ENCODE results near the gene ITPR2. TPM values are rescaled to one million over a fixed set of nuclear protein-coding genes. Genes with fewer than 3 reads are reported as not detected.
"Not testable (repeated sequence)": the region's sequence is repeated elsewhere in the genome, so short reads cannot be mapped to it uniquely, and the experiment has no call there.

ITPR2 gene
- total RNA-seq, 1 donor: 19.2 TPM

- H4K20me1 ChIP-seq (ENCODE audit: insufficient read depth, low read length): no peaks in the 10 kb centered on the region
- H3K36me3 ChIP-seq (ENCODE audit: insufficient read depth, low read length): no peaks in the 10 kb centered on the region
- H3K27me3 ChIP-seq (ENCODE audit: insufficient read depth, low read length): no peaks in the 10 kb centered on the region
- H3K9me3 ChIP-seq (ENCODE audit: low read depth, low read length): no peaks in the 10 kb centered on the region
- no peak overlapping the region for H3K4me2 ChIP-seq (ENCODE audit: insufficient read depth, low read length)
- no peak overlapping the region for H2AFZ ChIP-seq (ENCODE audit: low read length)
- no peak overlapping the region for H3K4me3 ChIP-seq (ENCODE audit: insufficient read depth, low read length)
- H3K27ac ChIP-seq (ENCODE audit: low read depth, low read length): no peak overlapping the region
- H3K79me2 ChIP-seq (ENCODE audit: insufficient read depth, low read length): no peaks in the 10 kb centered on the region
- TF ChIP-seq, protein P1, sequence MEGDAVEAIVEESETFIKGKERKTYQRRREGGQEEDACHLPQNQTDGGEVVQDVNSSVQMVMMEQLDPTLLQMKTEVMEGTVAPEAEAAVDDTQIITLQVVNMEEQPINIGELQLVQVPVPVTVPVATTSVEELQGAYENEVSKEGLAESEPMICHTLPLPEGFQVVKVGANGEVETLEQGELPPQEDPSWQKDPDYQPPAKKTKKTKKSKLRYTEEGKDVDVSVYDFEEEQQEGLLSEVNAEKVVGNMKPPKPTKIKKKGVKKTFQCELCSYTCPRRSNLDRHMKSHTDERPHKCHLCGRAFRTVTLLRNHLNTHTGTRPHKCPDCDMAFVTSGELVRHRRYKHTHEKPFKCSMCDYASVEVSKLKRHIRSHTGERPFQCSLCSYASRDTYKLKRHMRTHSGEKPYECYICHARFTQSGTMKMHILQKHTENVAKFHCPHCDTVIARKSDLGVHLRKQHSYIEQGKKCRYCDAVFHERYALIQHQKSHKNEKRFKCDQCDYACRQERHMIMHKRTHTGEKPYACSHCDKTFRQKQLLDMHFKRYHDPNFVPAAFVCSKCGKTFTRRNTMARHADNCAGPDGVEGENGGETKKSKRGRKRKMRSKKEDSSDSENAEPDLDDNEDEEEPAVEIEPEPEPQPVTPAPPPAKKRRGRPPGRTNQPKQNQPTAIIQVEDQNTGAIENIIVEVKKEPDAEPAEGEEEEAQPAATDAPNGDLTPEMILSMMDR (IDR thresholded peaks at IDR 0.05; ENCODE audit: extremely low read depth, low read depth, low read length): peak; percentile 51
- H3K4me1 ChIP-seq (ENCODE audit: insufficient read depth, low read length): no peaks in the 10 kb centered on the region
- no peak for DNase-seq (ENCODE audit: insufficient read length, low spot score, missing footprints)
Measured at GRCh38 chr12:26863515-26863914, 30.5 kb upstream of the ITPR2 start.

GRCh38 chr12:26862787-26863186 is 29.8 kb upstream of the ITPR2 start:
- not testable (repeated sequence) for H3K9me3 ChIP-seq (ENCODE audit: low read depth, low read length); H3K27me3 ChIP-seq (ENCODE audit: insufficient read depth, low read length); H3K27ac ChIP-seq (ENCODE audit: low read depth, low read length); DNase-seq (ENCODE audit: insufficient read length, low spot score, missing footprints); H3K36me3 ChIP-seq (ENCODE audit: insufficient read depth, low read length); H3K4me3 ChIP-seq (ENCODE audit: insufficient read depth, low read length); H4K20me1 ChIP-seq (ENCODE audit: insufficient read depth, low read length); H3K4me2 ChIP-seq (ENCODE audit: insufficient read depth, low read length); H3K79me2 ChIP-seq (ENCODE audit: insufficient read depth, low read length); H3K4me1 ChIP-seq (ENCODE audit: insufficient read depth, low read length); H2AFZ ChIP-seq (ENCODE audit: low read length)

- Histone ChIP-seq H3K79me2 (ENCODE audit: insufficient read depth, low read length) (no peaks in the 10 kb centered on the region), H3K27me3 (ENCODE audit: insufficient read depth, low read length) (peaks cover 3% of the 10 kb centered on the region), H2AFZ (ENCODE audit: low read length) (no peak overlapping the region), H3K9me3 (ENCODE audit: low read depth, low read length) (no peaks in the 10 kb centered on the region), H4K20me1 (ENCODE audit: insufficient read depth, low read length) (no peaks in the 10 kb centered on the region), H3K27ac (ENCODE audit: low read depth, low read length) (no peak overlapping the region), H3K36me3 (ENCODE audit: insufficient read depth, low read length) (no peaks in the 10 kb centered on the region), H3K4me1 (ENCODE audit: insufficient read depth, low read length) (no peaks in the 10 kb centered on the region), H3K4me2 (ENCODE audit: insufficient read depth, low read length) (no peak overlapping the region), H3K4me3 (ENCODE audit: insufficient read depth, low read length) (no peak overlapping the region)
- TF ChIP-seq, protein P1 (IDR thresholded peaks at IDR 0.05; ENCODE audit: extremely low read depth, low read depth, low read length): no peak
- DNase-seq (ENCODE audit: insufficient read length, low spot score, missing footprints): no peak
Measured at GRCh38 chr12:26861690-26862089, 28.7 kb upstream of the ITPR2 start.

- no peak overlapping the region for H3K27ac ChIP-seq (ENCODE audit: low read depth, low read length)
- H3K36me3 ChIP-seq (ENCODE audit: insufficient read depth, low read length): no peaks in the 10 kb centered on the region
- H3K4me2 ChIP-seq (ENCODE audit: insufficient read depth, low read length): no peak overlapping the region
Measured at GRCh38 chr12:26857465-26858176, 24.6 kb upstream of the ITPR2 start.

More at GRCh38 chr12:26857465-26858176, 24.6 kb upstream of the ITPR2 start:
- Histone ChIP-seq H3K4me1 (ENCODE audit: insufficient read depth, low read length) (no peaks in the 10 kb centered on the region), H3K27me3 (ENCODE audit: insufficient read depth, low read length) (peaks cover 18% of the 10 kb centered on the region), H3K79me2 (ENCODE audit: insufficient read depth, low read length) (no peaks in the 10 kb centered on the region), H4K20me1 (ENCODE audit: insufficient read depth, low read length) (no peaks in the 10 kb centered on the region), H3K9me3 (ENCODE audit: low read depth, low read length) (no peaks in the 10 kb centered on the region), H2AFZ (ENCODE audit: low read length) (no peak overlapping the region), H3K4me3 (ENCODE audit: insufficient read depth, low read length) (no peak overlapping the region)
- peak; percentile 5 for DNase-seq (ENCODE audit: insufficient read length, low spot score, missing footprints)
- TF ChIP-seq, protein P1 (IDR thresholded peaks at IDR 0.05; ENCODE audit: extremely low read depth, low read depth, low read length): no peak
